SK-N-SH (cell line): ENCODE measurements around the gene L1TD1.
"Not testable (repeated sequence)": the region's sequence is repeated elsewhere in the genome, so short reads cannot be mapped to it uniquely, and the experiment has no call there.

Source experiments
- CTCF ChIP-seq: fragments of 200-600 bp; sonication (generic); IDR thresholded peaks from 2 replicates; pipeline ENCODE4 v1.6.1; 2017; ENCODE audit warnings: antibody characterized with exemption, mild to moderate bottlenecking, moderate library complexity
- GATA2 ChIP-seq: sonication (generic); formaldehyde crosslinking; IDR thresholded peaks from 2 replicates; pipeline ENCODE4 v1.5.0; 2020; ENCODE audit warnings: mild to moderate bottlenecking, missing genetic modification reagents
- MAX ChIP-seq: IDR thresholded peaks from 2 replicates; pipeline ENCODE4 v1.4.0; 2012; ENCODE audit warnings: low read depth
- MXI1 ChIP-seq: IDR thresholded peaks from 2 replicates; pipeline ENCODE4 v1.6.1; 2012; ENCODE audit warnings: mild to moderate bottlenecking, low read depth, low read length, improper control_type of control experiment
- POLR2AphosphoS5 ChIP-seq: IDR thresholded peaks from 2 replicates; pipeline ENCODE4 v1.6.1; 2012; ENCODE audit warnings: low read depth, low read length
- YY1 ChIP-seq: IDR thresholded peaks from 2 replicates; pipeline ENCODE4 v1.4.0; 2012; ENCODE audit warnings: low read depth, mild to moderate bottlenecking

GRCh38 chr1:62170380-62170779, 24.3 kb upstream of the L1TD1 start:
- not testable (repeated sequence) for TF ChIP-seq CTCF; POLR2AphosphoS5; MAX; GATA2 (CRISPR knock-in tag); MXI1; YY1
